GM12873 (cell line): ENCODE data around the gene TMEM184A.

Experiments used
- TF ChIP-seq, protein P1 (sequence below): IDR thresholded peaks from 2 replicates; pipeline ENCODE4 v1.5.1; 2012; ENCODE audit warnings: low read depth, mild to moderate bottlenecking, moderate library complexity, low read length, control low read depth; ENCODE audit not compliant: insufficient read depth; ENCODE audit errors: missing control alignments

Gene TMEM184A

DNA sequence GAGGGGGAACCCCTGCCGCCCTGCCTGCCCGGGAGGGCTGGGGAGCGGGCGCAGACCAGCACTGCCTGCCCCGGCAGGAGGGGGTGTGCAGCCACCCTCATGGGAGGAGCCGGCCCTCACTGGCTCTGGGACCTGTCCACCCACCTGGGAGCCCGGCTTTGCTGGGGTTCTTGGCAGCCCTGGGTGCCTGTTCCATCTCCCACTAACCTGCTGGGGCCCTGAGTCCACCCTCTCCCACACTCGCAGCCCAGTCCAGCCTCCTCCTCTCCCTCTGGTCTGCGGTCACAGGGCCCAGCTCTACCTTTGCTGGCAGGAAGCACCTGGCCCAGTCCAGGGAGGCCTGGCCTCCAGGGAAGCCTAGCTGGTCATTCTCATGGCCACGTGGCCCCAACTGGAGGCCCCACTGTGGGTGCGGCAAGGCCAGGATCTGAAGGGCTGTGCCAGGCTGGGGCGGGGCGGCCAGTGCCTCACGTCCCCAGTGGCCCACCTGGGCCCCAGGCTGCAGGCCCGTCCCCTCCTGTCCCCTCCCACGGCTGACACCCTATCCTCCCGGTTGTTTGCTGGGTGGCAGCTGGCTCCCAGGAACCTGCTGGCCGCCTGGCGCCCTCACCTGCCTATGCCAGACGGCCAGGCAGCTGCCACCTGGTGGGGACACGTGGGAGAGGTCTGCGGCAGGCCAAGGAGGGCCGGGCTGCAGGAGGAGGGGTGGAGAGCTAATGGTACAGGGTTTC is at the start of gene TMEM184A:
Gene TMEM184A (minus strand): TSS at position 393 of the 731 bp plus-strand sequence. CDS start 721 bp downstream, outside the sequence.
- TF ChIP-seq, protein P1, sequence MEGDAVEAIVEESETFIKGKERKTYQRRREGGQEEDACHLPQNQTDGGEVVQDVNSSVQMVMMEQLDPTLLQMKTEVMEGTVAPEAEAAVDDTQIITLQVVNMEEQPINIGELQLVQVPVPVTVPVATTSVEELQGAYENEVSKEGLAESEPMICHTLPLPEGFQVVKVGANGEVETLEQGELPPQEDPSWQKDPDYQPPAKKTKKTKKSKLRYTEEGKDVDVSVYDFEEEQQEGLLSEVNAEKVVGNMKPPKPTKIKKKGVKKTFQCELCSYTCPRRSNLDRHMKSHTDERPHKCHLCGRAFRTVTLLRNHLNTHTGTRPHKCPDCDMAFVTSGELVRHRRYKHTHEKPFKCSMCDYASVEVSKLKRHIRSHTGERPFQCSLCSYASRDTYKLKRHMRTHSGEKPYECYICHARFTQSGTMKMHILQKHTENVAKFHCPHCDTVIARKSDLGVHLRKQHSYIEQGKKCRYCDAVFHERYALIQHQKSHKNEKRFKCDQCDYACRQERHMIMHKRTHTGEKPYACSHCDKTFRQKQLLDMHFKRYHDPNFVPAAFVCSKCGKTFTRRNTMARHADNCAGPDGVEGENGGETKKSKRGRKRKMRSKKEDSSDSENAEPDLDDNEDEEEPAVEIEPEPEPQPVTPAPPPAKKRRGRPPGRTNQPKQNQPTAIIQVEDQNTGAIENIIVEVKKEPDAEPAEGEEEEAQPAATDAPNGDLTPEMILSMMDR: peak; percentile 61

DNA sequence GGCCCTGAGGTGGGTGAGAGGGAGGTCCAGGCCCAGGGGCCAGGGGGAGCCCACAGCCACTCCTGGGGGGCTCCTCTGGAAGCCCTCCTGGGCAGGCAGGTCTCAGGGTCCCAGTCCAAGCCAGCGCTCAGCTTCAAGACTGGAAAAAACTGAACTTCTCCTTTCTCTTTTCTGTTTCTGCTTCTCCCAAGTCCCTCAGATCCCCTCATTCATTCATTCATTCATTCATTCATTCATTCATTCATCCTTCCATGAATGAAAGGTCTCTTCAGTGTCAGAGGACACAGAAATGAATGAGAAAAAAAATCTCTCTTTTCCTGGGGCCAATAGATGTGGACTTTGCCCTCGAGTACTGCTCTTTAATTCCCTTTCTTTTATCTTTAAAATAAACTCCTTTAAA is 48.4 kb upstream of the TMEM184A start:
- TF ChIP-seq, protein P1: no peak

DNA sequence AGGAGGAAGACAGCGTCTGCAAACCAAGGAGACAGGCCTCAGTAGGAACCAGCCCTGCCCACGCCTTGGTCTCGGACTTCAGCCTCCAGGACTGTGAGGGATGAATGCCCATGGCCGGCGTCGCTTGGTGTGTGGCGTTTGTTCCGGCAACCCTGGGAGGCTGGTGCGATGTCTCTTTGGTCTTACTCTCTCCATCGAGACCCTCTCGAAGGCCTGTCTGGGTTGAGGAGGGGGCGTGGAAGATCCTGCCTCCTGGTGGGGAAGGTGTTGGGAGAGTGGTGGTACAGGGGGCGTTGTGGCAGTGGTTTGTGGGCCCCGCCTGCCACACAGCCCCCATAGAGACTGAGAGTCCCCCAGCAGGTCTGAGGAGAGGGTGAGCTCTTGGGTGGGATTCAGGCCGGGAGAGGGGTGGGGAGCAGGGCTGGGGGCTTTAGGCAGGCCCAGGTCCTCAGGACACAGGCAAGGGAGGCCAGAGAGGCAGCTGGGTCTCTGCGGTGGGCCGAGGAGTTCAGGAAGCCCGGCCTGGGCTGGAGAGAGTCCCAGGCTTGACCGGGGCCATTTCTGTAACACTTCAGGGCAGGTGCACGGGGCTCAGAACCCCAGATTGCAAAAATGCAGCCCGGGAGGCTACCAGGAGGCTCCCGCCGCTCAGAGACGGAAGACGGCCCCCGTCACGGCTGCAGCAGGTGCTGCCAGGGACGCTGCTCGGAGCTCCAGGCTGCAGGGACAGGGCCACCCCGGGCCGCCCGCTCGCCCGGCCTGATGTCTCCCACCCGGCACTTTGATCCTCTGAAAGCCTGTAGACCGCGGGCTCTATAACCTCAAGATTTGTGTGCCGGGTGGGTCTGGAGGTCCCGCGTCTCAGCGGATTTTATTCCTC is 47.6 kb upstream of the TMEM184A start:
- TF ChIP-seq, protein P1: no peak

DNA sequence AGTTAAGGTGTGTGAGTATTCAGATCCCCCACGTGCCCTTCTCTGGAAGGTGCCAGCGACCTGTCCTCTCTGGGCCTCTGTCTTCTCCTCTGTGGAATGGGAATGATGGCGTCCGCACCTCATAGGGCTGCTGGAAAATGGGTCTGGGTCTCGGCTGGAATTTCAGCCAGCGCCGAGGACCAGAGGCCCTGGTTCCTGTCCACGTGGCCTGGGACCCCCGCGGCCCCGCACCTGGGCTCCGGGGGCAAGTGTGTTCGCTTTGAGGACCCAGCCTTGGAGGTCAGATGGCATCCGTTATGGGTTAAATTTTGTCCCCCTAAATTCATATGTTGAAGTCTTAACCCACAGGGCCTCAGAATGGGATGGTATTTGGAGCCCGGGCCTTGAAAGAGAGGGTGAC is 46.4 kb upstream of the TMEM184A start:
- TF ChIP-seq, protein P1: no peak

DNA sequence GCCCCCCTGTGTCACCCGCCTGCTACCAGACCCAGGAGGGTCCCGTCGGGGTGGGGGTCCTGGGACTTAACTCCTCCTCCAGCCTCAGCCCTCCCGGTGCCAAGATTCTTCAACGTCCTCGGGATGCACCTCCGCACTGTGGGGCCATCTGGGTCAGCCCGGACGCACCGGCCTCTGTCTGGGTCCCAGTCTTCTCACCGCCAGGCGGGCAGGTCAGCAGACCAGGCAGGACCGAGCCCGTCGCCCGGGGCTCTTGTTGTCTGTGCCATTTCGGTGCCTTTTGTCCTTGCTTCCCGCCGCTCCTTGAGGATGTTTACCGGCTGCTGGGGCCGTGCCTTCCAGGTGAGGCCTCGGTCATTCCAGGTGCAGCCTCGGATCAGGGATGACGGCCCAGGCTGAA is 46.0 kb upstream of the TMEM184A start:
- TF ChIP-seq, protein P1: no peak

GRCh38 chr7:1599640-1600395 is 43.8 kb upstream of the TMEM184A start:
- TF ChIP-seq, protein P1: no peak
